Peyer's patch (tissue), 4 donors: ENCODE results near the gene MYOZ3.

Source experiments
- CTCF ChIP-seq, 6 experiments: fragments of 450-650 bp in 4 of 6; fragments of 200-600 bp in 2 of 6; sonication (generic) in 1 of 6; IDR thresholded peaks; one replicate each; pipeline ENCODE4 v1.5.1; 2017 to 2019; ENCODE audit warnings: antibody characterized with exemption in 6 of 6, mild to moderate bottlenecking in 3 of 6, moderate library complexity in 1 of 6
- POLR2A ChIP-seq, 2 donors: fragments of 450-650 bp; IDR thresholded peaks; one replicate each; pipeline ENCODE4 v1.5.1; 2017; ENCODE audit warnings: antibody characterized with exemption in 2 of 2, mild to moderate bottlenecking in 2 of 2, moderate library complexity in 2 of 2

- TF ChIP-seq CTCF (IDR thresholded peaks at IDR 0.05), result no peak
- no peak for TF ChIP-seq POLR2A (IDR thresholded peaks at IDR 0.05)
Observed at GRCh38 chr5:150672884-150673275, 11.8 kb downstream of the MYOZ3 start.
